Stimulated activated CD4-positive, alpha-beta T cell treated with anti-CD3 and anti-CD28 coated beads, TNF-alpha, amount 100 ng/mL, for 4 hours (primary cell): ENCODE results near the gene TPBGL.

Source experiments
- DNase-seq, 3 experiments: peaks; one replicate each; pipeline ENCODE4 v3.0.0-alpha.2; 2020; ENCODE audit warnings: low read depth in 3 of 3

Gene TPBGL

GRCh38 chr11:75245356-75246005 lies 4.9 kb downstream of the TPBGL start:
- no peak for DNase-seq

GRCh38 chr11:75246006-75246670 lies 5.6 kb downstream of the TPBGL start:
- no peak for DNase-seq

GRCh38 chr11:75246671-75247350 lies 6.2 kb downstream of the TPBGL start:
- no peak for DNase-seq

GRCh38 chr11:75248924-75249256 lies 8.3 kb downstream of the TPBGL start:
- no peak for DNase-seq

- no peak for DNase-seq
Observed at GRCh38 chr11:75249704-75250103, 9.1 kb downstream of the TPBGL start.

GRCh38 chr11:75254326-75254725 lies 13.8 kb downstream of the TPBGL start:
- DNase-seq = no peak

- DNase-seq = no peak
Observed at GRCh38 chr11:75260396-75261170, 20.0 kb downstream of the TPBGL start.

GRCh38 chr11:75261902-75262361 lies 21.4 kb downstream of the TPBGL start:
- DNase-seq = no peak

GRCh38 chr11:75262436-75262835 lies 21.9 kb downstream of the TPBGL start:
- DNase-seq = no peak

GRCh38 chr11:75262961-75263852 lies 22.6 kb downstream of the TPBGL start:
- no peak for DNase-seq

GRCh38 chr11:75263944-75264349 lies 23.4 kb downstream of the TPBGL start:
- no peak for DNase-seq

- no peak for DNase-seq
Observed at GRCh38 chr11:75264356-75264755, 23.8 kb downstream of the TPBGL start.

GRCh38 chr11:75264971-75265370 lies 24.4 kb downstream of the TPBGL start:
- DNase-seq = no peak

- no peak for DNase-seq
Observed at GRCh38 chr11:75265851-75266531, 25.4 kb downstream of the TPBGL start.

- DNase-seq = no peak
Observed at GRCh38 chr11:75267171-75267970, 26.8 kb downstream of the TPBGL start.

GRCh38 chr11:75268626-75269366 lies 28.2 kb downstream of the TPBGL start:
- no peak for DNase-seq

GRCh38 chr11:75269367-75269660 lies 28.7 kb downstream of the TPBGL start:
- no peak for DNase-seq

- DNase-seq = no peak
Observed at GRCh38 chr11:75269896-75270295, 29.3 kb downstream of the TPBGL start.

- no peak for DNase-seq
Observed at GRCh38 chr11:75270896-75271418, 30.4 kb downstream of the TPBGL start.
